ENCODE data around the gene CAMKK2. TPM values are rescaled to one million over a fixed set of nuclear protein-coding genes. Genes with fewer than 3 reads are reported as not detected.
A peak's percentile ranks its signal among the peaks of the same experiment; 100 is the strongest.
"Not testable (repeated sequence)": the region's sequence is repeated elsewhere in the genome, so short reads cannot be mapped to it uniquely, and the experiment has no call there.

CAMKK2 gene
- total RNA-seq, 1 experiment from 2014 or later = 5.6 TPM

- H3K27me3 ChIP-seq (replicated peaks); DNase-seq (ENCODE audit: low read depth in 1 of 2, low spot score in 2 of 2): not testable (repeated sequence)
Observed at GRCh38 chr12:121280531-121280930, 16.0 kb downstream of the CAMKK2 start.

GRCh38 chr12:121279507-121279915 is 17.0 kb downstream of the CAMKK2 start:
- Histone ChIP-seq H3K4me1 (replicated peaks) (peaks cover 26% of the 10 kb centered on the region), H3K4me3 (no peak overlapping the region), H3K9me3 (replicated peaks) (no peaks in the 10 kb centered on the region), H3K27me3 (replicated peaks) (no peaks in the 10 kb centered on the region), H3K36me3 (no peaks in the 10 kb centered on the region), H3K27ac (no peak overlapping the region)
- DNase-seq (ENCODE audit: low read depth in 1 of 2, low spot score in 2 of 2) = no peak

More at GRCh38 chr12:121280531-121280930, 16.0 kb downstream of the CAMKK2 start:
- H3K9me3 ChIP-seq (replicated peaks); H3K36me3 ChIP-seq; H3K4me3 ChIP-seq; H3K27ac ChIP-seq: not testable (repeated sequence)
- H3K4me1 ChIP-seq (replicated peaks) = peaks cover 29% of the 10 kb centered on the region

GRCh38 chr12:121279071-121279375 is 17.5 kb downstream of the CAMKK2 start:
- Histone ChIP-seq H3K27me3 (replicated peaks) (no peaks in the 10 kb centered on the region), H3K9me3 (replicated peaks) (no peaks in the 10 kb centered on the region), H3K4me3 (no peak overlapping the region), H3K27ac (no peak overlapping the region), H3K36me3 (peaks cover 3% of the 10 kb centered on the region; the same call in 1 of the 2 replicates), H3K4me1 (replicated peaks) (peaks cover 24% of the 10 kb centered on the region)
- DNase-seq (ENCODE audit: low read depth in 1 of 2, low spot score in 2 of 2) = peak; percentile 47 to 63

- no peak for DNase-seq (ENCODE audit: low read depth in 1 of 2, low spot score in 2 of 2)
- Histone ChIP-seq H3K27me3 (replicated peaks) (no peaks in the 10 kb centered on the region), H3K4me1 (replicated peaks) (peaks cover 24% of the 10 kb centered on the region), H3K9me3 (replicated peaks) (no peaks in the 10 kb centered on the region), H3K27ac (no peak overlapping the region), H3K36me3 (peaks cover 4% of the 10 kb centered on the region; the same call in 1 of the 2 replicates), H3K4me3 (no peak overlapping the region)
Observed at GRCh38 chr12:121278169-121279070, 18.1 kb downstream of the CAMKK2 start.

GRCh38 chr12:121277374-121277759 is 19.1 kb downstream of the CAMKK2 start:
- Histone ChIP-seq H3K4me3 (no peak overlapping the region), H3K9me3 (replicated peaks) (no peaks in the 10 kb centered on the region), H3K27me3 (replicated peaks) (no peaks in the 10 kb centered on the region), H3K4me1 (replicated peaks) (peaks cover 24% of the 10 kb centered on the region), H3K27ac (peak overlapping the region; percentile 4; the same call in 1 of the 2 replicates), H3K36me3 (peaks cover 4% of the 10 kb centered on the region)
- no peak for DNase-seq (ENCODE audit: low read depth in 1 of 2, low spot score in 2 of 2)

- Histone ChIP-seq H3K4me3 (no peak overlapping the region), H3K27me3 (replicated peaks) (no peaks in the 10 kb centered on the region), H3K9me3 (replicated peaks) (no peaks in the 10 kb centered on the region), H3K36me3 (peaks cover 6% of the 10 kb centered on the region), H3K27ac (no peak overlapping the region), H3K4me1 (replicated peaks) (peaks cover 21% of the 10 kb centered on the region)
- no peak for DNase-seq (ENCODE audit: low read depth in 1 of 2, low spot score in 2 of 2)
Observed at GRCh38 chr12:121274036-121274763, 22.3 kb downstream of the CAMKK2 start.

GRCh38 chr12:121273364-121273896 is 23.1 kb downstream of the CAMKK2 start:
- Histone ChIP-seq H3K36me3 (peaks cover 8% of the 10 kb centered on the region), H3K27ac (no peak overlapping the region), H3K4me1 (replicated peaks) (peaks cover 13% of the 10 kb centered on the region), H3K9me3 (replicated peaks) (no peaks in the 10 kb centered on the region), H3K4me3 (no peak overlapping the region), H3K27me3 (replicated peaks) (no peaks in the 10 kb centered on the region)
- DNase-seq (ENCODE audit: low read depth in 1 of 2, low spot score in 2 of 2) = no peak

GRCh38 chr12:121267822-121268221 is 28.7 kb downstream of the CAMKK2 start:
- Histone ChIP-seq H3K4me1 (replicated peaks) (no peaks in the 10 kb centered on the region), H3K27ac (no peak overlapping the region), H3K4me3 (no peak overlapping the region), H3K36me3 (peaks cover 4% of the 10 kb centered on the region), H3K27me3 (replicated peaks) (no peaks in the 10 kb centered on the region), H3K9me3 (replicated peaks) (no peaks in the 10 kb centered on the region)
- no peak for DNase-seq (ENCODE audit: low read depth in 1 of 2, low spot score in 2 of 2)

- Histone ChIP-seq H3K27me3 (replicated peaks) (no peaks in the 10 kb centered on the region), H3K36me3 (peaks cover 4% of the 10 kb centered on the region), H3K4me1 (replicated peaks) (no peaks in the 10 kb centered on the region), H3K27ac (no peak overlapping the region), H3K4me3 (no peak overlapping the region), H3K9me3 (replicated peaks) (no peaks in the 10 kb centered on the region)
- no peak for DNase-seq (ENCODE audit: low read depth in 1 of 2, low spot score in 2 of 2)
Observed at GRCh38 chr12:121264951-121265515, 31.5 kb downstream of the CAMKK2 start.

- Histone ChIP-seq H3K4me3 (no peak overlapping the region), H3K9me3 (replicated peaks) (no peaks in the 10 kb centered on the region)
- no peak for DNase-seq (ENCODE audit: low read depth in 1 of 2, low spot score in 2 of 2)
Observed at GRCh38 chr12:121264135-121264534, 32.4 kb downstream of the CAMKK2 start.

GRCh38 chr12:121263206-121263935 is 33.1 kb downstream of the CAMKK2 start:
- H3K36me3 ChIP-seq = no peaks in the 10 kb centered on the region

More at GRCh38 chr12:121264135-121264534, 32.4 kb downstream of the CAMKK2 start:
- H3K36me3 ChIP-seq = peaks cover 1% of the 10 kb centered on the region
- no peak overlapping the region for H3K27ac ChIP-seq
- no peaks in the 10 kb centered on the region for H3K27me3 ChIP-seq (replicated peaks)
- H3K4me1 ChIP-seq (replicated peaks) = no peaks in the 10 kb centered on the region

GRCh38 chr12:121261398-121261797 is 35.1 kb downstream of the CAMKK2 start:
- Histone ChIP-seq H3K36me3 (no peaks in the 10 kb centered on the region), H3K4me3 (no peak overlapping the region), H3K9me3 (replicated peaks) (no peaks in the 10 kb centered on the region), H3K27me3 (replicated peaks) (no peaks in the 10 kb centered on the region), H3K4me1 (replicated peaks) (no peaks in the 10 kb centered on the region), H3K27ac (no peak overlapping the region)
- DNase-seq (ENCODE audit: low read depth in 1 of 2, low spot score in 2 of 2) = no peak

More at GRCh38 chr12:121263206-121263935, 33.1 kb downstream of the CAMKK2 start:
- no peak for DNase-seq (ENCODE audit: low read depth in 1 of 2, low spot score in 2 of 2)
- H3K4me3 ChIP-seq = no peak overlapping the region
- H3K9me3 ChIP-seq (replicated peaks) = no peaks in the 10 kb centered on the region
- H3K27me3 ChIP-seq (replicated peaks) = no peaks in the 10 kb centered on the region
- no peak overlapping the region for H3K27ac ChIP-seq
- H3K4me1 ChIP-seq (replicated peaks) = no peaks in the 10 kb centered on the region

GRCh38 chr12:121260091-121260490 is 36.4 kb downstream of the CAMKK2 start:
- H3K27me3 ChIP-seq (replicated peaks) = no peaks in the 10 kb centered on the region
- no peaks in the 10 kb centered on the region for H3K4me1 ChIP-seq (replicated peaks)
- H3K27ac ChIP-seq = no peak overlapping the region
- H3K36me3 ChIP-seq = no peaks in the 10 kb centered on the region
- DNase-seq (ENCODE audit: low read depth in 1 of 2, low spot score in 2 of 2) = no peak
- H3K9me3 ChIP-seq (replicated peaks) = no peaks in the 10 kb centered on the region
- no peak overlapping the region for H3K4me3 ChIP-seq
